GM19452 (cell line): ENCODE measurements around the gene NCAM1.
A peak's percentile ranks its signal among the peaks of the same experiment; 100 is the strongest.
"Not testable (repeated sequence)": the region's sequence is repeated elsewhere in the genome, so short reads cannot be mapped to it uniquely, and the experiment has no call there.

ENCODE experiments used
- ATAC-seq: cut with Tn5 transposase; IDR thresholded peaks from one replicate; pipeline ENCODE4 v1.9.1; 2021; ENCODE audit not compliant: unreplicated experiment

Gene NCAM1

GRCh38 chr11:113293936-113294335 lies 332.7 kb downstream of the NCAM1 start:
- no peak for ATAC-seq

- ATAC-seq = no peak
These were observed 334.8 kb downstream of the NCAM1 start for GRCh38 chr11:113295993-113296392.

DNA sequence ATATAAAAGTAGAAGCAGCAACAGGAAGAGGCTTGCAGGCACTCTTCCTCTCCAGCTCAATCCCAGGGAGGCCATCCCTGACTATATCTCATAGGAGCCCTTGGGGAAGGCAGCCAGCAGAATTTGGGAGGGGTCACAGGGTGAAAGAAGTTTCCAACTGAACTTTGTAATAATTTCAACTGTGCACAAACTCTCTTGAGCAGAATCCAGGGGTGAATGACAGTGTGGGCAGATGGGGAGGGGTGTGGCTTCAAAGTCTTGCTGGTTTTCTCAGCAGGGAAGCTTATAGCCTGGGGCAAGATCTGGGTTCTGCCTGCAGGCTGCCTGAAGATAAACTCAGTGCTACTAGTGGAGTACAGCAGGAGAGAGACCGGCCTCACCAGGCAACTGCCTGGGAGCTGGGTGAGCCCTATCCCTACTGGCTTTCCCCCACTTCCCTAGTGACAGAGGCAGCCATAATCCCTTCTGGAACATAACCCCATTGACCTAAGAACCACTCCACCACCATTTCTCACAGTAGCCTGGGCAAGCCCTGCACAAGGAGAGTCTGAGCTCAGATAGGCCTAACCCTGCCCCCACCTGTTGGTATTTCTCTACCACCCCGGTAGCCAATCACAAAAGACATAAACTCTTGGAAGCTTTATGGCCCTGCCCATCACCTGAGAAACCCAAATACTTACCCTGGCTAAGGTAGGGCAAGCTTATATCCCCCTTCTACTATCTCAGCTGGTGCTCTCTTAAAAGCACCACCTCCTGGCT lies 335.4 kb downstream of the NCAM1 start:
- no peak for ATAC-seq

DNA sequence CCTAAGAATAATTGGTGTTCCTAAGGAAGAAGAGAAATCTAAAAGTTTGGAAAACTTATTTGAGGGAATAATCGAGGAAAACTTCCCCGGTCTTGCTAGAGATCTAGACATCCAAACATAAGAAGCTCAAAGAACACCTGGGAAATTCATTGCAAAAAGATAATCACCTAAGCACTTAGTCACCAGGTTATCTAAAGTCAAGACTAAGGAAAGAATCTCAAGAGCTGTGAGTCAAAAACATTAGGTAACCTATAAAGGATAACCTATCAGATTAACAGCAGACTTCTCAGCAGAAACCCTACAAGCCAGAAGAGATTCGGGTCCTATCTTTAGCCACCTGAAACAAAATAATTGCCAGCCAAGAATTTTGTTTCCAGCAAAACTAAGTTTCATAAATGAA lies 337.3 kb downstream of the NCAM1 start:
- ATAC-seq = not testable (repeated sequence)

DNA sequence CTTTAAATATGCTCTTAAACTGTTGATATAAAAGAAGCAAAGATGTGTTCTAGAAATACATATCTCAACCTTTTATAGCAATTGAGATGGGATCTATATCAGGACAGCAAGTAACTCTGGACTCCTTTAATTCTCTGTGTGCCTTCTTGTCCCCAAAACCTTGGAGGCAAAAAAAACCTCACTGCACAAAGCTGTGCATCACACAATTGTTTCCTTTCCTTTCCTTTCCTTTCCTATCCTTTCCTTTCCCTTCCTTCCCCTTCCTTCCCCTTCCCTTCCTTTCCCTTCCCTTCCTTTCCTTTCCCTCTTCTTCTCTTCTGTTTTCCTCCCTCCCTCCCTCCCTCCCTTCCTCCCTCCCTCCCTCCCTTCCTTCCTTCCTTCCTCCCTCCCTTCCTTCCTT lies 343.7 kb downstream of the NCAM1 start:
- ATAC-seq = no peak

- ATAC-seq = peak; percentile 91
These were observed 344.5 kb downstream of the NCAM1 start for GRCh38 chr11:113305440-113306336.

- ATAC-seq = no peak
These were observed 347.4 kb downstream of the NCAM1 start for GRCh38 chr11:113308601-113309000.

DNA sequence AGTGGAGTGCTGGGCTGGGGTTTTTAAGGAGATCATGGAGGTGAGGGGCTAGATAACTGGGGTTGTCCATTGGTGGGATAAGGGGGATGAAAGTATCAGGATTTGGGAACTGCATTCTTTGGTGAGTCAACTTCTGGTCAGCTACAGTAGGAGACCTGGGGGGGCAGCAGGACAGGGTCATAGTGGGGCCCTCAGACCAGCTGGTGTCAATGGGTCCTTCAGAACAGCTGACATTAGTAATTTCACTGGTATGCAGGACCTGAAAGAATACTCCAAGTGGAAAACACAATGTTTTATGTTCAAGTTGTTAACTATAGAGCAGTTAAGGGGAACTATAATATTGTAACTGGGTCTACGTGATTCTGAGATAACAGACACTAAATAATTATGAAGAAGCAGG lies 350.3 kb downstream of the NCAM1 start:
- no peak for ATAC-seq

DNA sequence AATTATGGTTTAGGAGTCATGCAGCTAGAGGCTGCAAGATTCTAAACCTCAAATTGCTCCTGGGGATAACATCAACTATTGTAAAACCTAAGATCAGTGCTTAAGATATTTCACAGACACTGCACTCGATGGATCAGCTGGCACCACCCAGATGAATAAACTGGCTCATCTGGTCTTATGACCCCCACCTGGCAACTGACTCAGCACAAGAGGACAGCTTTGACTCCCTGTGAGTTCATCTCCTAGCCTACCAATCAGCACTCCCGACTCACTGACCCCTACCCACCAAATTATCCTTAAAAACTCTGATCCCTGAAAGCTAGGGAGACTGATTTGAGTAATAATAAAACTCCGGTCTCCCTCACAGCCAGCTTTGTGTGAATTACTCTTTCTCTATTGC lies 352.4 kb downstream of the NCAM1 start:
- no peak for ATAC-seq

DNA sequence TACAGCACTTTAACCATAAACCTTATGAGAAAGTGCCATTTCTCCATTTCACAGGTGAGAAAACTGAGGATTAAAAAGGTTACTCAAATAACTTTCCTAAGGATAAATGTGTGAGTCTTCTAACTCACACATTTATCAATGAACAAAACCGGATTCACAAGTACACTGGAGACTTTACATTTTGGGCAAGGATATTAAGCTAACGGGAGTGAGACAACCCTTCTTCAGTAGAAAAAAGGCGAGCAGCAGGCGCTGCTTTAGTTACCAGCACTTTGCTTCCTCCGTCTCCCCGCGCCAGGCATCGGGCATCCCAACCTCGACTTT lies 352.8 kb downstream of the NCAM1 start:
- ATAC-seq = no peak

DNA sequence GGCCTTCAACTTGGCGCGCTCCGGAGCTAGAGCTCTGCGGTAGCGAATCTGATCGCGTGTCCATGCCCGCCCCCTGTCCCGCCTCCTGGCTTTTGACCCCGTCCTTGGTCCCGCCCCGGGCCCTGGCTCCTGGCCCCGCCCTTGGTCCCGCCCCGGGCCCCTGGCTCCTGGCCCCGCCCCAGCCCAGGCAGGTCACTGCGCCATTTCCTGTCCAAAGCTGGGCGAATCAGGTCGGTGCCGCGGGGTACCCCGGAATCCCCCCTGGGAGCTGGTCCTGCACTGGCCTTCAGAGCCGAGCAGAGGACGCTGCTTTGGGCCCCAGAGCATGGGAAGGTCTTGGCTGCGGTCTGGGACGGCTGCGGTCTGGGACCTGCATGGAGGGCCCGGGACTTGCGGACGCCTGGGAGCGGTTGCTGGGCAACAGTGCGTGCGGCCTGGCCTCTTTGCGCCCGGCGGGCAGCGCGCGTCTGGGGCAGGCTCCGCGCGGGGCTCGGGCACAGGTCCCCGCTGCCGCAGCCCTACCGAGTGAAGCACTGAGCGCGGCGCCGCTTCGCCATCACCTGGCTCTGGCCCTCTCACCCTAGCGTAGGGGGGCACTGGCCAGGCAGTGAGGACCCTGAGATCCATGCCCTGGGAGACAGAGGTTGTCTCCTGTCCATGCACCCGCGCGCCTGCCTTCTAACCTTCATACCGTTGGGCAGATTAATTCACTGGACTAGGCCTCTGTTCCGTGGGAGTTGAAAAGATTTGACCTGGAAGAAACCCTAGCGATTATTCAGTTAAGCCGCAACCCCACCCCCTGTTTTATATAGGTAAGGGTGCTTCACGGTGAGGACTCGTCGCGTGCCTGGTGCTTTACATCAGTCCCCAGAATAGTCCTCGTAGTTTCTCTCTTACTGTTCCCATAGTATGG lies 353.4 kb downstream of the NCAM1 start, which contains the start of gene TTC12:
TSS of gene TTC12 (plus strand) at position 195 of the 913 bp plus-strand sequence. CDS start 1,675 bp downstream, outside the sequence.
- peak; percentile 100 for ATAC-seq

DNA sequence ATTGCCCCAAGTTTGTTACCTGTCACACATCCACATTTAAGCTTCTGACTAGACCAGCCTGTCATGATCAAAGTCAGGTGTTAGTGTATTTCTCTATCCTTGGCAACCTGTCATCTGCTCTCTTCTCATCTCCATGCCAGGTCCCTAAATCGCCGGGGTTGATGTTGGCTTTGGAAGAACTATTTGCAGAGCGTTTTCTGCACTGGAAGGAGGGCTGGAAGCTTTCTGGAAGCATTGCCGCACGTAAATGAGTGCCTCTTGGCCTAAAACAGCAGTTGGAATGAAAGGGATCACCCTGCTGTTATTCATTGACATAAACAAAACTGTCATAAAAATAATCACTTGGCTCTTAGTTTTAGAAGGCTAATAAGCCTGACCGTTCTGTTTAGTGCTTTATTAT lies 354.6 kb downstream of the NCAM1 start:
- ATAC-seq = no peak

- no peak for ATAC-seq
These were observed 355.0 kb downstream of the NCAM1 start for GRCh38 chr11:113316256-113316655.

DNA sequence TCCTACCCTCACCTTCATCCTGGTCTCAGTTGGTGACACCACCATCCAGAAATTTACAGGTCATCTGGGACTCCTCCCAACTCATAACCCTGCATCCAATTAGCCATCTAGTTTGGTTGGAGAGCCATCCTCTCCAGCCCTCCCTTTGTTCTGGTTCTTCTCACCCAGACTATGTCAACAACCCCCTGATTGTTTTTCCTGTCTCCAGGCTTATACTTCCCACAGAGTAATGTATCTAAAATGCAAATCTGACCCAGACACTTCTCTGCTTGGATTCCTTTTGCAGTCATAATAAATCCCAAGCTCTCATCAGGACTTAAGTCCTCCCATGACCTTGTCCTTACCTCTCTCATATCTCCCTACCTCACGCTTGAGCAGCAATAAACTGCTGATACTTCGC lies 356.1 kb downstream of the NCAM1 start:
- ATAC-seq = no peak

GRCh38 chr11:113319085-113319484 lies 357.9 kb downstream of the NCAM1 start:
- no peak for ATAC-seq

GRCh38 chr11:113322158-113322557 lies 360.9 kb downstream of the NCAM1 start:
- ATAC-seq = no peak

GRCh38 chr11:113324250-113324649 lies 363.0 kb downstream of the NCAM1 start:
- no peak for ATAC-seq
